ENCODE data around the gene ZNF223.

DNA sequence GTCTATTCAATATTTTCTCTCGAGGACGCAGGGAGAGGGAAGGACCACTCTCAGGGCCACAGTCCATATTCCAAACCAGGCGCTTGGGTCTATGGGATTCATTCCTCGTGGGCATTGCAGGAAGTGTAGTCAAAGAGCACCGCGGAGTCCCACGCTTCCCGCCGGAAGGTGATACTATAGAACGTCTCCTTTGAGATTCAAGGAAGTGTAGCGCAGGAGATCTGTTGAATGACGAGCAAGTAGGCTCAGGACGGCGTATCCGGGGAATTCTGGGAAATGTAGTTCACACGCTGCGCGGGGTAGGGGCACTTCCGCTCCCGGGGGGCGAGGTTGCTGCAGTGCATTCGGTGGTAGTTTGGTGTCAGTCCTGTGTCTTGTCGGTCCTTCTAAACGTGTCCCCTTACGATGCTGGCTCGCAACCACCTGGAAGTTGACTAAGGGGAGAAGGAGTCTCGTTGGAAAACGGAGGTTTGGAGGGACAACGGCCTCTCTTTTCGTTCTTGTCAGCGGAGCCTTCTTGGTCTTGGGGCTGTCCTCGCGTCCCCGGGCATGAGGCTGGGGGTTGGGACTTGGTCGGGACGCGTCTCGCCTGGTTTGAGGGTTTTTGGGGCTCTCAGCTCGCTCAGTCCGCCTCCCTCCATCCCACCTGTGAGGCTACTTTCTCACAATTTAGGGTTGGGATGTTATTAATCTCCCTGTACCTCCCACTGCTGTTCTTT, 20.1 kb downstream of the ZNF223 start, which contains the start of gene ZNF284:
- TF ChIP-seq, protein P1, sequence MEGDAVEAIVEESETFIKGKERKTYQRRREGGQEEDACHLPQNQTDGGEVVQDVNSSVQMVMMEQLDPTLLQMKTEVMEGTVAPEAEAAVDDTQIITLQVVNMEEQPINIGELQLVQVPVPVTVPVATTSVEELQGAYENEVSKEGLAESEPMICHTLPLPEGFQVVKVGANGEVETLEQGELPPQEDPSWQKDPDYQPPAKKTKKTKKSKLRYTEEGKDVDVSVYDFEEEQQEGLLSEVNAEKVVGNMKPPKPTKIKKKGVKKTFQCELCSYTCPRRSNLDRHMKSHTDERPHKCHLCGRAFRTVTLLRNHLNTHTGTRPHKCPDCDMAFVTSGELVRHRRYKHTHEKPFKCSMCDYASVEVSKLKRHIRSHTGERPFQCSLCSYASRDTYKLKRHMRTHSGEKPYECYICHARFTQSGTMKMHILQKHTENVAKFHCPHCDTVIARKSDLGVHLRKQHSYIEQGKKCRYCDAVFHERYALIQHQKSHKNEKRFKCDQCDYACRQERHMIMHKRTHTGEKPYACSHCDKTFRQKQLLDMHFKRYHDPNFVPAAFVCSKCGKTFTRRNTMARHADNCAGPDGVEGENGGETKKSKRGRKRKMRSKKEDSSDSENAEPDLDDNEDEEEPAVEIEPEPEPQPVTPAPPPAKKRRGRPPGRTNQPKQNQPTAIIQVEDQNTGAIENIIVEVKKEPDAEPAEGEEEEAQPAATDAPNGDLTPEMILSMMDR (IDR thresholded peaks at IDR 0.05) = no peak
- TF ChIP-seq POLR2A (IDR thresholded peaks at IDR 0.05) = no peak
- peak; percentile 55 to 91 for TF ChIP-seq POLR2AphosphoS5 (IDR thresholded peaks at IDR 0.05; ENCODE audit: insufficient read depth in 1 of 2, low read depth in 1 of 2)
